Ovary (tissue), 3 donors: ENCODE measurements around the gene NCOR1.

Experiments
- CTCF ChIP-seq, 3 donors: fragments of 450-650 bp in 2 of 3; fragments of 200-600 bp in 1 of 3; IDR thresholded peaks; one replicate each; pipeline versions ENCODE4 v1.5.1 to v1.8.0; 2016 to 2022; ENCODE audit warnings: antibody characterized with exemption in 3 of 3, mild to moderate bottlenecking in 1 of 3
- EP300 ChIP-seq: sonication (generic); formaldehyde crosslinking; IDR thresholded peaks from one replicate; pipeline ENCODE4 v1.6.1; 2017; ENCODE audit warnings: antibody characterized with exemption
- POLR2A ChIP-seq: fragments of 450-650 bp; IDR thresholded peaks from one replicate; pipeline ENCODE4 v1.6.1; 2017; ENCODE audit warnings: antibody characterized with exemption, mild to moderate bottlenecking, moderate library complexity
- donor health status: DM: no; HTN: no; CAD: no.

GRCh38 chr17:16262201-16262600, 46.9 kb upstream of the NCOR1 start:
- no peak for TF ChIP-seq CTCF (IDR thresholded peaks at IDR 0.05)
- TF ChIP-seq POLR2A: no peak
- no peak for TF ChIP-seq EP300
